Measurements from ENCODE around the gene CACNA1H. TPM values are rescaled to one million over a fixed set of nuclear protein-coding genes. Genes with fewer than 3 reads are reported as not detected.

CACNA1H gene
- total and polyA plus RNA-seq, 2 of the 8 experiments (the other 6 are each of a cell fraction or from before 2014, with no cell fraction given): 14.0 to 28.7 TPM

DNA sequence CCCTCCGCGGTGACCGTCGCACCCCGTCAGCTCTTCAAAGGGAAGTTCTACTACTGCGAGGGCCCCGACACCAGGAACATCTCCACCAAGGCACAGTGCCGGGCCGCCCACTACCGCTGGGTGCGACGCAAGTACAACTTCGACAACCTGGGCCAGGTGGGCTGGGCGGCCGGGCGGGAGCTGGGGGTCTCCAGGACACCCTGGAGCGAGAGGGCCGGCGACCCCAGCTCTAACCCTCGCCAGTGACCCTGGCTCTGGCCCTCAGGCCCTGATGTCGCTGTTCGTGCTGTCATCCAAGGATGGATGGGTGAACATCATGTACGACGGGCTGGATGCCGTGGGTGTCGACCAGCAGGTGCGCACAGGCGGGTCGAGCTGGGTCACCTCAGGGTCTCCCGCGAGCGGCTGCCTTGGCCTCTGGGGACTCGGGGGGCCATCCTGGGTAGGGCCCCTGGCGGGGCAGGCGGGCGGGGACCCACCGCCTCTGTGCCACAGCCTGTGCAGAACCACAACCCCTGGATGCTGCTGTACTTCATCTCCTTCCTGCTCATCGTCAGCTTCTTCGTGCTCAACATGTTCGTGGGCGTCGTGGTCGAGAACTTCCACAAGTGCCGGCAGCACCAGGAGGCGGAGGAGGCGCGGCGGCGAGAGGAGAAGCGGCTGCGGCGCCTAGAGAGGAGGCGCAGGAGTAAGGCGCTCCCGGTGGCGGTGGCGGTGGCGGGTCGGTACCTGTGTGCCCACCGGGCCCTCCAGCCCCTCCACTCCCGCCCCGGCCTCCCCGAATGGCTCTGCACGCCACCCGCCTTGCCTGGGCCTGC is 58.8 kb downstream of the CACNA1H start:
- Histone ChIP-seq H3K4ac (replicated peaks; ENCODE audit: insufficient read length, low read depth, low read length) (no peak overlapping the region), H2BK5ac (ENCODE audit: low read depth, low read length) (no peak overlapping the region), H2AK5ac (ENCODE audit: low read depth, low read length) (no peak overlapping the region), H4K91ac (replicated peaks; ENCODE audit: insufficient read length, low read length) (no peak overlapping the region), H4K5ac (ENCODE audit: insufficient read length, low read depth, low read length) (no peak overlapping the region), H3K4me3 (ENCODE audit: extremely low read depth in 1 of 4, insufficient read depth in 2 of 4, low read depth in 3 of 4, low read length in 4 of 4) (no peak overlapping the region), H3K23ac (ENCODE audit: insufficient read length) (no peak overlapping the region), H3K4me1 (replicated peaks in 1 of 4; ENCODE audit: control insufficient read depth in 3 of 4, insufficient read depth in 4 of 4, low read length in 3 of 4) (no peaks in the 10 kb centered on the region), H3K36me3 (ENCODE audit: control insufficient read depth in 2 of 4, insufficient read depth in 4 of 4, low read length in 3 of 4) (peaks cover 2 to 59% (median 4%) of the 10 kb centered on the region in 4 experiments; a peak in 5 of 8 replicates), H2BK15ac (ENCODE audit: low read length) (no peak overlapping the region), H3K14ac (ENCODE audit: insufficient read length) (no peak overlapping the region), H4K20me1 (replicated peaks in 1 of 2; ENCODE audit: control insufficient read depth in 1 of 2, insufficient read depth in 2 of 2, low read length in 2 of 2) (peaks cover 0 to 10% of the 10 kb centered on the region in 2 experiments), H3K79me2 (ENCODE audit: control insufficient read depth in 1 of 2, insufficient read depth in 2 of 2, low read length in 2 of 2) (no peaks in the 10 kb centered on the region), H3K18ac (ENCODE audit: extremely low read depth, low read length) (no peak overlapping the region), H3K79me1 (ENCODE audit: low read depth, low read length) (no peaks in the 10 kb centered on the region), H4K8ac (ENCODE audit: extremely low read depth, insufficient read depth, low read length) (no peak overlapping the region), H2AFZ (ENCODE audit: low read length) (no peak overlapping the region), H2BK20ac (ENCODE audit: low read length) (no peak overlapping the region), H2BK12ac (ENCODE audit: low read depth, low read length) (no peak overlapping the region), H3K27me3 (replicated peaks in 1 of 4; ENCODE audit: control insufficient read depth in 3 of 4, extremely low read depth in 1 of 4, insufficient read depth in 3 of 4, low read length in 3 of 4) (no peaks in the 10 kb centered on the region), H3K56ac (replicated peaks; ENCODE audit: insufficient read length, low read depth, low read length) (no peak overlapping the region), H2BK120ac (replicated peaks; ENCODE audit: low read depth, low read length) (no peak overlapping the region), H3K23me2 (ENCODE audit: low read depth, low read length) (no peaks in the 10 kb centered on the region), H3K27ac (ENCODE audit: low read depth, low read length) (no peak overlapping the region), H3K4me2 (ENCODE audit: insufficient read depth in 1 of 2, low read depth in 2 of 2, low read length in 2 of 2) (no peak overlapping the region), H3K9ac (replicated peaks in 1 of 4; ENCODE audit: extremely low read depth in 1 of 4, low read depth in 3 of 4, low read length in 3 of 4) (no peak overlapping the region), H3K9me3 (ENCODE audit: insufficient read depth in 2 of 2, low read depth in 1 of 2, low read length in 1 of 2) (no peaks in the 10 kb centered on the region)
- 90% methylated on average over 43 of the region's 65 CpGs; no CpG with 5 or more reads in 1 of the 2 experiments for WGBS, 2 experiments (ENCODE audit: extremely low coverage in 1 of 2, insufficient coverage in 1 of 2, insufficient read length in 1 of 2, insufficient replicate concordance in 2 of 2, low coverage in 1 of 2, low lambda C conversion rate in 2 of 2, missing lambda C conversion rate in 1 of 2)
- ChIA-PET POLR2A (ENCODE audit: partially characterized antibody) (no interaction called here), CTCF (ENCODE audit: partially characterized antibody) (interaction anchor here (0.9 kb wide), 1 partner anchor 104 kb away, joined by 3 read pairs; no protein-coding TSS in a partner anchor)
- DNase-seq (ENCODE audit: low read depth in 1 of 2, low spot score in 2 of 2): no peak
- FAIRE-seq: no peak
- no peak for TF ChIP-seq ASH2L (IDR thresholded peaks at IDR 0.05; ENCODE audit: low read length)
- TF ChIP-seq POLR2AphosphoS5 (IDR thresholded peaks at IDR 0.05; ENCODE audit: low read depth, low read length): no peak
- TF ChIP-seq SIN3A (conservative IDR thresholded peaks at IDR 0.05 in 1 of 2, IDR thresholded peaks at IDR 0.05 in 1 of 2; ENCODE audit: low read depth in 1 of 2, low read length in 2 of 2): no peak
- TF ChIP-seq JUND (IDR thresholded peaks at IDR 0.05; ENCODE audit: low read length): no peak
- no peak for TF ChIP-seq USF2 (IDR thresholded peaks at IDR 0.05; ENCODE audit: low read length)
- TF ChIP-seq SIX5 (IDR thresholded peaks at IDR 0.05; ENCODE audit: low read depth, low read length): no peak
- no peak for TF ChIP-seq BRCA1 (IDR thresholded peaks at IDR 0.05; ENCODE audit: low read depth, low read length)
- TF ChIP-seq SP2 (IDR thresholded peaks at IDR 0.05; ENCODE audit: low read length): no peak
- no peak for TF ChIP-seq HDAC2 (IDR thresholded peaks at IDR 0.05; ENCODE audit: borderline replicate concordance in 1 of 2, low read depth in 2 of 2, low read length in 2 of 2)
- no peak for TF ChIP-seq RBBP5 (IDR thresholded peaks at IDR 0.05; ENCODE audit: borderline replicate concordance, low read depth, low read length)
- TF ChIP-seq, protein P1, sequence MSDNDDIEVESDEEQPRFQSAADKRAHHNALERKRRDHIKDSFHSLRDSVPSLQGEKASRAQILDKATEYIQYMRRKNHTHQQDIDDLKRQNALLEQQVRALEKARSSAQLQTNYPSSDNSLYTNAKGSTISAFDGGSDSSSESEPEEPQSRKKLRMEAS (IDR thresholded peaks at IDR 0.05): no peak
